Occipital lobe (tissue), 2 donors: ENCODE measurements around the gene KDF1. TPM values are rescaled to one million over a fixed set of nuclear protein-coding genes. Genes with fewer than 3 reads are reported as not detected.

Source experiments
- DNase-seq: peaks from one replicate; lab custom pipeline; 2025; lab: John Stamatoyannopoulos, UW
- total RNA-seq: library from RNA; depleted of rRNA; stranded (reverse); fragments of >200 nt; gene quantifications from one replicate; pipeline ENCODE4 v1.2.3, GENCODE V29; 2014

The KDF1 gene
- total RNA-seq: not detected

GRCh38 chr1:26959722-26960624 is at the start of gene KDF1:
KDF1 (minus strand) TSS chr1:26960468; CDS start chr1:26952380, 8,088 bp downstream.
- no peak for DNase-seq

- no peak for DNase-seq
Measured at GRCh38 chr1:27009601-27010197, 49.4 kb upstream of the KDF1 start.

DNA sequence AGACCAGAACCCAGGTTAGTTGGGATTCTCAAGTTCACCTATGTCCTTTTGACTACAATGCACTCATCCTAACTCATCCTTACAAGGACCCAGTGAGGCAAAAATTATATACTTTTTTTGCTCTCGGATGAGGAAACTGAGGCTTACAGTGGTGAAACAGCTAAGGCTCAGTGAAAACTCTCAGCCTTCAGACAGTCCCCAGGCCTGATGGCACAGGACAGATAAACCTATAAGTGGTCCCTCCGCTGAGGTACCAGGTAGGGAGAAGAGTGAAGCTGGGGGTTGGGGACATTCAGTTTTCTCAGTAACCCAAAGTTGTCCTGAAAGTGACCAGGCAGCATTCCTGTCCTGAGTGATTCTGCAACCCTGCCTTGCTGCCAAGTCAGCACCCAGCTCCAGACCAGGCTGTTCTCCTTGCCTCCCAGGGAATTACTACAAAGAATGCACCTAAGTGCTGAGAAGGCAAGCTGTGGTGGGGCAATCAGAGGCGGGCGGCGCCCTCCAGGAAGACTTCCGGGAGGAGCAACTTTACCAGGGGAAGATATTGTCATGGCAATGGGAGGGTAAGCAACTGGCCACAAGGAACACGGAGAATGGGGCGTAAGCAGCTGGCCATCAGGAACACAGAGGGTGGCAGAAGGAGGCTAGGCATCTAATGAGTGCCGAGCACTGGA is 47.8 kb upstream of the KDF1 start:
- no peak for DNase-seq

GRCh38 chr1:27006683-27007082 is 46.4 kb upstream of the KDF1 start:
- no peak for DNase-seq

- no peak for DNase-seq
Measured at GRCh38 chr1:27005648-27006496, 45.6 kb upstream of the KDF1 start.

DNA sequence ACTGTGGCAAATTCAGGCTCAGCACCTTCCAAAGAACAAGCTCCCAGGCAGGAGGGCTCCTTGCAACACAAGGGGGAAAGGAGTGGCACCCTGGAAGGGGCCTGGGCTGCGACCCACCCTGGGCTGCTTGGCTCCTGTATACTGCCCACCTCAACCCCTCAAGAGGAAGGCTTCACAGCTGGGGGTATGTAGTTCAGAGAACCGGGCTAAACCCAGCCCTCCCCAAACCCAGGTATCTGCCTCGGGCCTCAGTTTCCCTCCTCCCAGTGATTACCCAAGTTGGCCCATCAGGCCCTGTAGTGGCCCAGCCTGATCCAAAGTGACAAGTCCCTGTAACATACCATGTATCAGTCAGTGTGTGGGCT is 44.9 kb upstream of the KDF1 start:
- DNase-seq: no peak

GRCh38 chr1:27004471-27005165 is 44.4 kb upstream of the KDF1 start:
- DNase-seq: no peak

DNA sequence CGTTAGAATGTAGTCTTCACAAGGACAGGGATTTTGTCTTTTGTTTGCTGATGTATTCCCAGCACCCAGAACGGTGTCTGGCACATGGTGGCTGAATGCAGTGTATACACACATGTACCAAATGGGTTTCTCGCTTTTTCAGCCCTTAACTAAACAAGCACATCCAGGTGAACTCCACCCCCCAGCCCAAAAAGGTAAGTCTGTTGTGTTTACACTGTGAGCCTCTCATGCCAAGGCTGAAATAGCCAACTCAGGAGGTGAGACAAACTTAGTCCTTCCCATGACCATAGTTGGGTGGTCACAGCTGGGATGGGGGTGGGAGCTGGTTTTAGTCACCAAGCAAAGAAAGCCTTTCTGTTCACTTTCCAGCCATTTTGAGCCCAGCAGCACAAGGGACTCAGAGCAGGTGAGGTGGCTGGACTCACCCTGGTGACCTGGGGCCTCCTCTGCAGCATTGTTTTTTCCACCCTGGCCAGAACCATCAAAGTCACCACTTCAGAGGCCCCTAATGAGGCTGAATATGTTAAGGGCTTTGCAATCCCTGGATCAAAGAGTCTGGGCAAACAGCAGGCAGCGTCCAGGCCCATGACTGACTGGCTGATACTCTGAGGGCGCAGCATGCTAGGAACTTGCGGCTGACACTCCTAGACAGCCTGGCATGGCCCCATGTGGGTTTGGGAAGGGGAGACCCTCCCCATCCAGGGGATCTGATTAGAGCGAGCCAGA is 43.6 kb upstream of the KDF1 start:
- no peak for DNase-seq

- DNase-seq: peak; percentile 31
Measured at GRCh38 chr1:27001570-27002360, 41.5 kb upstream of the KDF1 start.

GRCh38 chr1:27000817-27001460 is 40.7 kb upstream of the KDF1 start:
- no peak for DNase-seq

- no peak for DNase-seq
Measured at GRCh38 chr1:27000090-27000816, 40.0 kb upstream of the KDF1 start.

DNA sequence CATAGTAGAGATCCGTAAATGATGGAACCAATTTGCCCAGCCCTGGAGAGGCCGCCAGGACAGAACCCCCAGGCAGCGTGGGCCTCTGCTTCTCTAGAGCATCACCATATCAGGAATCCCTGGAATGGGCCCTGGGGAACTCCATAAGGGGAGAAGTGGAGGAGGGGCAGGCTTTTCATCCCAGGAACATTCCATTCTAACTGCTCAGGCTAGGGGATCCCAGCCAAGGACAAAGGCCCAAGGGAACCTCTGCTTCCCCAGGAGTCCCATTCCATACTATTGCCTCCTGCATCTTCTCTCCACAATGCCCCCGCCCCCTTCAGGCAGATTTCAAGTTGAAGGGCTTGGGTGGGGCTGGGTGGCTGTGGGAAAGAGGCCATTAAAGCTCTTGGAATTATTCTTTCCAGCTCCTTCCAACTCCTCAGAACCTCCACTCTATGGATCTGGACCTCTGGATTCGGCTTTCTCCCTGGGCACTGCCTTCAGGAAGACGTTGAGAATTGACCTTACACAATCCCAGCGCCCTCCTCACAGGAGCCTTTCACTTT is 39.2 kb upstream of the KDF1 start:
- DNase-seq: no peak

- DNase-seq: no peak
Measured at GRCh38 chr1:26998429-26999300, 38.4 kb upstream of the KDF1 start.

DNA sequence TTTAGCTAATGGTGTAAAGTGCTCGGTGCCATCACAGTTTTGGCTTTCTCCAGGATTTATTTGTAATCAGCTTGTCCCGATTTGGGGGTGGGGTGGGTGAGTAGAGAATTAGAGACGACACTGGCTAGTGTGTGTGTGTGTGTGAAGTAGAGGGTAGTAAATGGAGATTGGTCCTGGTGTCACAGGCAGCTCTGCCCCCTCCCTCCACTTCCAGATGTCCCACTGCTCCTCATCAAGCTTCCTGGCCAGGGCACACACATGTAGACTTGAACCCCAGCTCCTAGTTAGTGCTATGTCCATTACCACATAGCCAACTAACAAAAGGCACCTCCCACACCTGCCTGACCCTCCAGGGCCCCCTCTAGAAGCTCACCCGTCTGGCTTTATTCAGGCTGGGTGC is 36.4 kb upstream of the KDF1 start:
- no peak for DNase-seq

- no peak for DNase-seq
Measured at GRCh38 chr1:26996024-26996423, 35.8 kb upstream of the KDF1 start.

GRCh38 chr1:26994787-26995517 is 34.7 kb upstream of the KDF1 start:
- DNase-seq: no peak
